Adrenal gland (tissue), 5 donors: ENCODE results near the gene MGST3.

Experiments used
- CTCF ChIP-seq, 6 experiments: fragments of 450-650 bp in 4 of 6; fragments of 200-600 bp in 2 of 6; sonication (generic) in 1 of 6; IDR thresholded peaks; 1 replicate in 5 of 6; 2 replicates in 1 of 6; pipeline versions ENCODE4 v1.5.1 to v1.8.0; 2016 to 2021; ENCODE audit warnings: antibody characterized with exemption in 6 of 6, mild to moderate bottlenecking in 2 of 6, moderate library complexity in 1 of 6
- POLR2A ChIP-seq, 2 donors: fragments of 450-650 bp; IDR thresholded peaks; one replicate each; pipeline ENCODE4 v1.6.1; 2017; ENCODE audit warnings: antibody characterized with exemption in 2 of 2, mild to moderate bottlenecking in 2 of 2, moderate library complexity in 1 of 2
- donor health status: DM: no; HTN: no; CAD: no.

DNA sequence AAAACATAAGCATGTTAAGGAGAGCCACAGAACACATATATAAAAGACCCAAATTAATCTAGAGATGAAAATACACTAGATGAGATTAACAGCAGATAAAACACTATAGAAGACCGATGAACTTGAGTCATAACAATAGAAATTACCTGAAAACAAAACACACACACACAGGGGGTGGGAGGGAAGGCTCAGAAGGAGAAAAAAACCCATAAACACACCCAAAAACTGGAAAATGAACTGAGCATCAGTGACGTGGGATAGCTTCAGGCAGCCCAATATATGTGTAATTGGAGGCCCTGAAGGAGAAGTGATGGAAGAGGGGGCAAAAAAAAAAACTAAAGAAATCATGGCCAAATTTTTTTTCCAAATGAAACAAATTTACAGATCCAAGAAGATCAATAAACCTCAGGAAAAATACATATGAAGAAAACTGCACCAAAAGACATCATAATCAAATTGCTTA, 56.0 kb downstream of the MGST3 start:
- no peak for TF ChIP-seq CTCF (IDR thresholded peaks at IDR 0.05)
- TF ChIP-seq POLR2A (IDR thresholded peaks at IDR 0.05) = no peak
